Prostate gland (tissue), 2 donors: ENCODE measurements around the gene SIX5.
A peak's percentile ranks its signal among the peaks of the same experiment; 100 is the strongest.

Experiments
- POLR2A ChIP-seq: fragments of 450-650 bp; IDR thresholded peaks from one replicate; pipeline ENCODE4 v1.6.1; 2016; ENCODE audit warnings: antibody characterized with exemption, mild to moderate bottlenecking
- POLR2AphosphoS5 ChIP-seq: sonication (generic); formaldehyde crosslinking; IDR thresholded peaks from one replicate; pipeline ENCODE4 v1.6.1; 2017; ENCODE audit warnings: antibody characterized with exemption
- TF ChIP-seq, protein P1 (sequence below), 4 experiments: fragments of 200-600 bp in 2 of 4; fragments of 450-650 bp in 2 of 4; sonication (generic) in 2 of 4; IDR thresholded peaks; 1 replicate in 3 of 4; 2 replicates in 1 of 4; pipeline ENCODE4 v1.5.1; 2016 to 2019; ENCODE audit warnings: antibody characterized with exemption in 4 of 4, mild to moderate bottlenecking in 2 of 4, moderate library complexity in 2 of 4

- TF ChIP-seq, protein P1, sequence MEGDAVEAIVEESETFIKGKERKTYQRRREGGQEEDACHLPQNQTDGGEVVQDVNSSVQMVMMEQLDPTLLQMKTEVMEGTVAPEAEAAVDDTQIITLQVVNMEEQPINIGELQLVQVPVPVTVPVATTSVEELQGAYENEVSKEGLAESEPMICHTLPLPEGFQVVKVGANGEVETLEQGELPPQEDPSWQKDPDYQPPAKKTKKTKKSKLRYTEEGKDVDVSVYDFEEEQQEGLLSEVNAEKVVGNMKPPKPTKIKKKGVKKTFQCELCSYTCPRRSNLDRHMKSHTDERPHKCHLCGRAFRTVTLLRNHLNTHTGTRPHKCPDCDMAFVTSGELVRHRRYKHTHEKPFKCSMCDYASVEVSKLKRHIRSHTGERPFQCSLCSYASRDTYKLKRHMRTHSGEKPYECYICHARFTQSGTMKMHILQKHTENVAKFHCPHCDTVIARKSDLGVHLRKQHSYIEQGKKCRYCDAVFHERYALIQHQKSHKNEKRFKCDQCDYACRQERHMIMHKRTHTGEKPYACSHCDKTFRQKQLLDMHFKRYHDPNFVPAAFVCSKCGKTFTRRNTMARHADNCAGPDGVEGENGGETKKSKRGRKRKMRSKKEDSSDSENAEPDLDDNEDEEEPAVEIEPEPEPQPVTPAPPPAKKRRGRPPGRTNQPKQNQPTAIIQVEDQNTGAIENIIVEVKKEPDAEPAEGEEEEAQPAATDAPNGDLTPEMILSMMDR (IDR thresholded peaks at IDR 0.05), result no peak
- TF ChIP-seq POLR2A (no peak), POLR2AphosphoS5 (peak; percentile 72)
Measured at GRCh38 chr19:45782820-45783785, 14.1 kb upstream of the SIX5 start.
